ENCODE data around the gene NAA15.

GRCh38 chr4:139311909-139312308 lies 10.6 kb downstream of the NAA15 start:
- TF ChIP-seq ZNF148 (tag by site-specific recombination; IDR thresholded peaks at IDR 0.05; ENCODE audit: borderline replicate concordance) (no peak), ZNF48 (tag by site-specific recombination; IDR thresholded peaks at IDR 0.05) (no peak), ZBTB48 (tag by site-specific recombination; IDR thresholded peaks at IDR 0.05) (no peak), ELK4 (IDR thresholded peaks at IDR 0.05; ENCODE audit: borderline replicate concordance, low read depth, low read length) (no peak)
